NB4 (cell line): ENCODE results near the gene EIF4G3.

ENCODE experiments used
- DNase-seq: peaks from one replicate; pipeline ENCODE4 v3.0.0; 2010; ENCODE audit warnings: low read depth
- H3K4me3 ChIP-seq: one replicate; pipeline ENCODE4 v1.5.1; 2011; ENCODE audit warnings: mild to moderate bottlenecking, low read depth, low read length, moderate library complexity
- CTCF ChIP-seq: IDR thresholded peaks from one replicate; pipeline ENCODE4 v1.5.1; 2012; ENCODE audit warnings: low read depth, low read length
- MAX ChIP-seq: IDR thresholded peaks from 2 replicates; pipeline ENCODE4 v1.6.1; 2011; ENCODE audit warnings: low read depth, low read length
- MYC ChIP-seq: IDR thresholded peaks from 2 replicates; pipeline ENCODE4 v1.6.1; 2011; ENCODE audit warnings: low read depth, low read length
- POLR2A ChIP-seq: IDR thresholded peaks from 2 replicates; pipeline ENCODE4 v1.6.1; 2011; ENCODE audit warnings: mild to moderate bottlenecking; ENCODE audit not compliant: insufficient read length; ENCODE audit errors: extremely low read depth

EIF4G3 gene

GRCh38 chr1:21020151-21020550 is 156.5 kb downstream of the EIF4G3 start:
- TF ChIP-seq MYC = no peak
- no peak for TF ChIP-seq POLR2A
- no peak for TF ChIP-seq CTCF
- H3K4me3 ChIP-seq = no peak overlapping the region
- DNase-seq = no peak

GRCh38 chr1:21018673-21019072 is 158.0 kb downstream of the EIF4G3 start:
- TF ChIP-seq POLR2A (no peak), MYC (no peak)
- H3K4me3 ChIP-seq = no peak overlapping the region
- DNase-seq = no peak

- TF ChIP-seq MYC = no peak
- no peak for TF ChIP-seq POLR2A
- TF ChIP-seq CTCF = no peak
- no peak for TF ChIP-seq MAX
- no peak overlapping the region for H3K4me3 ChIP-seq
- no peak for DNase-seq
Measured at GRCh38 chr1:21013510-21013909, 163.2 kb downstream of the EIF4G3 start.

- H3K4me3 ChIP-seq = no peak overlapping the region
- TF ChIP-seq CTCF (no peak), POLR2A (no peak), MYC (no peak), MAX (no peak)
- no peak for DNase-seq
Measured at GRCh38 chr1:21012937-21013336, 163.8 kb downstream of the EIF4G3 start.

GRCh38 chr1:21007876-21008275 is 168.8 kb downstream of the EIF4G3 start:
- DNase-seq = no peak
- TF ChIP-seq MYC (no peak), CTCF (no peak), POLR2A (no peak), MAX (no peak)

GRCh38 chr1:21005466-21006239 is 171.0 kb downstream of the EIF4G3 start:
- H3K4me3 ChIP-seq = no peak overlapping the region
- TF ChIP-seq MAX (no peak), CTCF (no peak)
- no peak for DNase-seq

More at GRCh38 chr1:21007876-21008275, 168.8 kb downstream of the EIF4G3 start:
- H3K4me3 ChIP-seq = no peak overlapping the region
